ENCODE results near the gene SCGB1C2.
A peak's percentile ranks its signal among the peaks of the same experiment; 100 is the strongest.

Gene SCGB1C2

GRCh38 chr17:173166-173911, 36.0 kb downstream of the SCGB1C2 start:
- DNase-seq = no peak

GRCh38 chr17:177155-177554, 39.8 kb downstream of the SCGB1C2 start:
- DNase-seq = no peak

GRCh38 chr17:177762-178161, 40.4 kb downstream of the SCGB1C2 start:
- no peak for DNase-seq

GRCh38 chr17:178292-179065, 41.1 kb downstream of the SCGB1C2 start:
- DNase-seq = no peak

GRCh38 chr17:179066-179432, 41.7 kb downstream of the SCGB1C2 start:
- no peak for DNase-seq

- no peak for DNase-seq
Observed at GRCh38 chr17:179781-180380, 42.5 kb downstream of the SCGB1C2 start.

GRCh38 chr17:180381-181244, 43.2 kb downstream of the SCGB1C2 start:
- DNase-seq = no peak

GRCh38 chr17:181245-182049, 44.1 kb downstream of the SCGB1C2 start, which contains the start of gene DOC2B:
Gene DOC2B, minus strand, starts transcription at chr17:181650. Its CDS starts 171 bp downstream, at chr17:181479.
- peak; percentile 15 for DNase-seq

- no peak for DNase-seq
Observed at GRCh38 chr17:182050-182751, 44.8 kb downstream of the SCGB1C2 start.

GRCh38 chr17:183021-183420, 45.7 kb downstream of the SCGB1C2 start:
- no peak for DNase-seq

- no peak for DNase-seq
Observed at GRCh38 chr17:185445-186138, 48.2 kb downstream of the SCGB1C2 start.

GRCh38 chr17:187130-187529, 49.8 kb downstream of the SCGB1C2 start:
- DNase-seq = no peak

All from RPMI8226 (cell line).